AG10803 (cell line): Measurements from ENCODE around the gene OR10A2.
"Not testable (repeated sequence)": the region's sequence is repeated elsewhere in the genome, so short reads cannot be mapped to it uniquely, and the experiment has no call there.

Source experiments
- DNase-seq: peaks from one replicate; pipeline ENCODE4 v3.0.0; 2010; ENCODE audit warnings: low read depth
- H3K4me3 ChIP-seq: 2 replicates; pipeline ENCODE4 v1.5.1; 2011; ENCODE audit warnings: mild to moderate bottlenecking, low read length, control low read depth
- TF ChIP-seq, protein P1 (sequence below): conservative IDR thresholded peaks from 2 replicates; pipeline ENCODE4 v1.5.1; 2011; ENCODE audit warnings: mild to moderate bottlenecking, low read length, control low read depth, inconsistent platforms

Gene OR10A2

DNA sequence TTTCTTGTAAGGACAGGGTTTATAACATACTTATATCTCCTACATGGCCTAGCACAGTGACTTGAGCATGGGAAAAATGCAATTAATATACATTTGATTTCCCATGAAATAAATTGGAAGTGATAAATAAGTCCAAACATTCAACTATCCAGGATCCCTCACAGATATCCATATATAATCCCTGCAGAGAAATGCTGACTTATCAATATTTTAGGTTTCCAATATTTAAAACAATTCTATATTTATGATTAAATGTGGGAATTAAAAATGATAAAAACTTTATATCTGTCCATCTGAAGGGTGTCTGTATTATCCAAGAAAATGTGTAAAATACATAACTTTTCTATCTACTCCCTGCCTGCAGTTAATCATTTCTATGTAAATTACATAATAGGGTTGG is 19.9 kb downstream of the OR10A2 start:
- no peak overlapping the region for H3K4me3 ChIP-seq
- no peak for DNase-seq
- TF ChIP-seq, protein P1, sequence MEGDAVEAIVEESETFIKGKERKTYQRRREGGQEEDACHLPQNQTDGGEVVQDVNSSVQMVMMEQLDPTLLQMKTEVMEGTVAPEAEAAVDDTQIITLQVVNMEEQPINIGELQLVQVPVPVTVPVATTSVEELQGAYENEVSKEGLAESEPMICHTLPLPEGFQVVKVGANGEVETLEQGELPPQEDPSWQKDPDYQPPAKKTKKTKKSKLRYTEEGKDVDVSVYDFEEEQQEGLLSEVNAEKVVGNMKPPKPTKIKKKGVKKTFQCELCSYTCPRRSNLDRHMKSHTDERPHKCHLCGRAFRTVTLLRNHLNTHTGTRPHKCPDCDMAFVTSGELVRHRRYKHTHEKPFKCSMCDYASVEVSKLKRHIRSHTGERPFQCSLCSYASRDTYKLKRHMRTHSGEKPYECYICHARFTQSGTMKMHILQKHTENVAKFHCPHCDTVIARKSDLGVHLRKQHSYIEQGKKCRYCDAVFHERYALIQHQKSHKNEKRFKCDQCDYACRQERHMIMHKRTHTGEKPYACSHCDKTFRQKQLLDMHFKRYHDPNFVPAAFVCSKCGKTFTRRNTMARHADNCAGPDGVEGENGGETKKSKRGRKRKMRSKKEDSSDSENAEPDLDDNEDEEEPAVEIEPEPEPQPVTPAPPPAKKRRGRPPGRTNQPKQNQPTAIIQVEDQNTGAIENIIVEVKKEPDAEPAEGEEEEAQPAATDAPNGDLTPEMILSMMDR, result no peak

DNA sequence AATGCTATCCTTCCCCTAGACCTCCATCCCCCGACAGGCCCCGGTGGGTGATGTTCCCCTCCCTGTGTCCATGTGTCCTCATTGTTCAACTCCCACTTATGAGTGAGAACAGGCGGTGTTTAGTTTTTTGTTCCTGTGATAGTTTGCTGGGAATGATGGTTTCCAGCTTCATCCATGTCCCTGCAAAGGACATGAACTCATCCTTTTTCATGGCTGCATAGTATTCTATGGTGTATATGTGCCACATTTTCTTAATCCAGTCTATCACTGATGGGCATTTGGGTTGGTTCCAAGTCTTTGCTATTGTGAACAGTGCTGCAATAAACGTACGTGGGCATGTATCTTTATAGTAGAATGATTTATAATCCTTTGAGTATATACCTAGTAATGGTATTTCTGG is 24.9 kb downstream of the OR10A2 start:
- DNase-seq, H3K4me3 ChIP-seq: not testable (repeated sequence)

DNA sequence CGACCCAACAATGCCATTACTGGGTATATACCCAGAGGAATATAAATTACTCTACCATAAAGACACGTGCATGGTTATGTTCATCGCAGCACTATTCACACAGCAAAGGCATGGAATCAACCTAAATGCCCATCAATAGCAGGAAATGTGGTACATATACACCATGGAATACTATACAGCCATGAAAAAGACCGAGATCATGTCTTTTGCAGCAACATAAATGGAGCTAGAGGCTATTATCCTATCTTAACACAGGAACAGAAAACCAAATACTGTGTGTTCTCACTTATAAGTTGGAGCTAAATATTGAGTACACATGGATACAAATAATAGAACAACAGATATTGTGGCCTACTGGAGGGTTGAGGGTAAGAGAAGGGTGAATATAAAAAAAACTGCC is 26.0 kb downstream of the OR10A2 start:
- DNase-seq, result no peak
- TF ChIP-seq, protein P1, result no peak
- H3K4me3 ChIP-seq, result no peak overlapping the region

DNA sequence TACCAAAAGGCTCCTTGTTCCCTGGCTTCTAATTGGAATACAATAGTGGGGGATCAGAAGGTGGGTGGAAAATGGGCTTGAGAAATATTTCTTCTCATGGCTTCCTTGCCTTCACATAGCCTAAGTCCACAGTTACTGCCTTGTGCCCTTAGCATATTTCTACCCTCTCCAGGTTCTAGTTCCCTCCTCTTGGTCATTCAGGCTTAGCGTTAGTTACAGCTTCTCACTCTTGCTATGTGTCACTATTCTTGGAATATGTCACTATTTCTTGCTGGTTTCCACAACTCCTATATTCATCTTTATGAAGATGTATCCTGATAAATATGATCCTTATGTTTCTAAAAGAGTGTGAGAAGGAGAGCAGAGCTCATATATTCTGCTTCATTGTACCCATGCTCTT is 27.0 kb downstream of the OR10A2 start:
- no peak for DNase-seq
- H3K4me3 ChIP-seq, result no peak overlapping the region
- TF ChIP-seq, protein P1, result no peak

DNA sequence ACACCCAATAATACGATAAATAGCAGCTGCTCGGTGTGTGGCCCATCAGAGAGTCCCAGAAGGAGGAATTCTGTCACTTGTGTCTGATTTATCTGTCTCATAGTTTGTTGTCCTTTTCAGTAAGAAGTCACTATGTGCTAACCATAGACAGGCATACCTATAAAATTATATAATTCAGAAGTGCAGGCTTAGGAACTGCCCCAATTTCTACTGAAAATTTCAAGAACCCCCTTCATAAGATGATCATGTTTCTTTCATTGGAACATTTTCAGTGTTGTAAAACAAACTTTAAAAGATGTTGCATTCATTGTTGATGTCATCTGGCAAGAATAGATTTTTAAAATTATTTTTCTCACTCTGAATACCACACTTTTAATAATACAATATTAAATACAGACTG is 29.5 kb downstream of the OR10A2 start, which contains the start of gene OR2D2:
TSS of gene OR2D2 (minus strand) at position 101 of the 400 bp plus-strand sequence. CDS start at position 101, 0 bp downstream.
- H3K4me3 ChIP-seq, result no peak within 1 kb of the TSS
- TF ChIP-seq, protein P1, result no peak
- DNase-seq, result no peak

DNA sequence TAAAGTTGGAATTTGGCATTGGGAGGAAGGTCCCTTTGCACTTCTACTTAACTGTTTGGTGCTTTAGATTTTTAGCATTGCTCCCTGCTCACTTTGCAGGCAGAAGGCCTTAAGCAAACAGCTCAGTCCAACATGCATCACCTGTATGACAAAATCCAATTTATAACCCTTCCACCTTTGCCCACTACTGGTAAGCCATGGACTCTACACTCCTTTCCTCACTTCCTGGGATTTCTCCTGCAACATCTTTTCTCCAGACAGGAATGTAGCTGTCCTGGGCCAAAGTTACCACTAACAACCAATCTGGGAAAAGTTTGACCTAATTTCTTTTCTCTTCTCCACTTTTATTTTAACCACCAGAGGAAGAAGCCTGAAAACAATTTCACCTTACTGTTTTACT is 31.2 kb downstream of the OR10A2 start:
- no peak overlapping the region for H3K4me3 ChIP-seq
- DNase-seq, result no peak
- TF ChIP-seq, protein P1, result no peak

DNA sequence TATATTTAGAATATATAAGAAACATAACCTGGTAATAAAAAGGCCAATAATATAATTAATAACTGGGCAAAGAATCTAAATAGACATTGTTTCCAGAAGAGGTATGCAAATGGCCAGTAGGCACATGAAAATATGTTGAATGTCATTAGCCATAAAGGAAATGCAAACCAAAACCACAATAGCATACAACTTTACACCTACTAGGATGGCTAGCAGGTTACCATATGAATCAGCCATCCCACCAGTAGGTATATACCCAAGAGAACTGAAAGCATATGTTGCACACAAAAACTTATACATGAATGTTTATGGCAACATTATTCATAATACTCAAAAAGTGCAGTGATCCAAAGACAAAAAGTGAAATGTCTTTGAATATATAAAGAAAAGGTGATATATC is 32.2 kb downstream of the OR10A2 start:
- no peak for DNase-seq
- H3K4me3 ChIP-seq, result no peak overlapping the region
- TF ChIP-seq, protein P1, result no peak

DNA sequence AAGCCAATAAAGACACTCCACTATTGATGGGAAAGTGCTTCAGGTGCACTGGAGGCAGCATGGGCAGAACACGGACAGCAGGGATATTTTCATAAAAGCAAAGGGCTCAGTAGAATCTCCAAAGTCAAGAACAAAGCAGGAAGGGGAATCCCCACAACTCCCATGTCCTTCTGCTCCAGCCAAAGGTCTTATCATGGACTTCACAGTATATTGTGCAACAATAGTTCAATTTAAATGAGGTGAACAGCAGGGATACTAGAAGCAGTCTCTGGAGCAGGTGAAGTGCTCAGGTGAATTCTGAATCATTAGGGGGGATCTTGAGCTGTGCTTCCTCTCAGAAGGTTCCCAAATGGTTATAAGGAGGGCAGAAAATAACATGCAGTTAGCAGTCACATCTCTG is 36.1 kb downstream of the OR10A2 start:
- no peak for DNase-seq
- no peak overlapping the region for H3K4me3 ChIP-seq
- TF ChIP-seq, protein P1, result no peak
